Activated CD4-positive, alpha-beta T cell treated with anti-CD3 and anti-CD28 coated beads, Interleukin-2, amount 10 ng/mL, durations not matched to agents 24 days and 14 days (primary cell): ENCODE results near the gene UGT1A9. TPM values are rescaled to one million over a fixed set of nuclear protein-coding genes. Genes with fewer than 3 reads are reported as not detected.
"Not testable (repeated sequence)": the region's sequence is repeated elsewhere in the genome, so short reads cannot be mapped to it uniquely, and the experiment has no call there.

Experiments used
- DNase-seq: peaks from one replicate; pipeline ENCODE4 v3.0.0; 2022
- H3K27ac Mint-ChIP-seq: one replicate; pipeline ENCODE4 v1.8.0; 2022; ENCODE audit warnings: mild to moderate bottlenecking, mixed read lengths
- H3K27me3 Mint-ChIP-seq: one replicate; pipeline ENCODE4 v1.8.0; 2022; ENCODE audit warnings: mixed read lengths
- H3K36me3 Mint-ChIP-seq: one replicate; pipeline ENCODE4 v1.8.0; 2022; ENCODE audit warnings: low read depth, mild to moderate bottlenecking, mixed read lengths
- H3K4me1 Mint-ChIP-seq: one replicate; pipeline ENCODE4 v1.8.0; 2021; ENCODE audit warnings: mixed read lengths
- H3K4me3 Mint-ChIP-seq: one replicate; pipeline ENCODE4 v1.8.0; 2022; ENCODE audit warnings: mild to moderate bottlenecking, moderate library complexity, mixed read lengths
- H3K9me3 Mint-ChIP-seq: one replicate; pipeline ENCODE4 v1.8.0; 2021; ENCODE audit warnings: mixed read lengths
- intact Hi-C: fragments of 100-400 bp; cut with micrococcal nuclease; formaldehyde crosslinking; loops from one replicate; pipeline ENCODE4 v1.15.1; 2023
- total RNA-seq: library from RNA; stranded (reverse); gene quantifications from 2 replicates; pipeline ENCODE4 v1.2.3, GENCODE V29; 2022

The UGT1A9 gene
- not detected in 2 replicates for total RNA-seq

DNA sequence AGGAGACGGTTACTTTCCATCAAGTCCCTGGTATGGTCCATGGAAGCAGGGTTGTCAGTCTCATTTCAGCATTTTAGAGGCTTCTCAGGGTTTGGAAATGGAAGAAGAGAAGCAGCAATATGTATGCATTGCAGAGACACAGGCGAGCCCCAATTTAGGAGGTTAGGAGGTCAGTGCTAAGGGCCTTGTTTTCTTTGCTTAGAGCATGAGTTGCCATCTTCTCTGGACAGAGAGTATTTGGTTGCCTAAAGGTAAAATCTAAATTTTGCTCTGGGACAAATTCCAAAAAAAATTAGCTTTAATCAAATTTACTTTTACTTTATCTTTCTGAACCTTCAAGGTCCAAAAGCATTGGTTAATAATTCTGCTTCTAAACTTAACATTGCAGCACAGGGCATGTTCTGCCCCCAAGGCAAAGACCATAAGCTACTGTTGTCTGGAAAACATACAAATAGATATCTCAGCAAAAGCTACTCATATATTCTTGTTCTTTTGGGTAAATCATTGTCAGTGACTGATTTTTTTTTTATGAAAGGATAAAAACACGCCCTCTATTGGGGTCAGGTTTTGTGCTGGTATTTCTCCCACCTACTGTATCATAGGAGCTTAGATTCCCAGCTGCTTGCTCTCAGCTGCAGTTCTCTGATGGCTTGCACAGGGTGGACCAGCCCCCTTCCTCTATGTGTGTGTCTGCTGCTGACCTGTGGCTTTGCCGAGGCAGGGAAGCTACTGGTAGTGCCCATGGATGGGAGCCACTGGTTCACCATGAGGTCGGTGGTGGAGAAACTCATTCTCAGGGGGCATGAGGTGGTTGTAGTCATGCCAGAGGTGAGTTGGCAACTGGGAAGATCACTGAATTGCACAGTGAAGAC, at the start of gene UGT1A9:
TSS of gene UGT1A9 (plus strand) at position 609 of the 872 bp plus-strand sequence. CDS start at position 646, 37 bp downstream.
- no peaks in the 10 kb centered on the region for H3K4me1 Mint-ChIP-seq
- H3K36me3 Mint-ChIP-seq, result no peaks in the 10 kb centered on the region
- DNase-seq, result no peak
- intact Hi-C loops, result no loop called here
- no peak within 1 kb of the TSS for H3K27ac Mint-ChIP-seq
- H3K27me3 Mint-ChIP-seq, result peaks cover 16% of the 10 kb centered on the region
- peaks cover 10% of the 10 kb centered on the region for H3K9me3 Mint-ChIP-seq
- H3K4me3 Mint-ChIP-seq, result no peak within 1 kb of the TSS

DNA sequence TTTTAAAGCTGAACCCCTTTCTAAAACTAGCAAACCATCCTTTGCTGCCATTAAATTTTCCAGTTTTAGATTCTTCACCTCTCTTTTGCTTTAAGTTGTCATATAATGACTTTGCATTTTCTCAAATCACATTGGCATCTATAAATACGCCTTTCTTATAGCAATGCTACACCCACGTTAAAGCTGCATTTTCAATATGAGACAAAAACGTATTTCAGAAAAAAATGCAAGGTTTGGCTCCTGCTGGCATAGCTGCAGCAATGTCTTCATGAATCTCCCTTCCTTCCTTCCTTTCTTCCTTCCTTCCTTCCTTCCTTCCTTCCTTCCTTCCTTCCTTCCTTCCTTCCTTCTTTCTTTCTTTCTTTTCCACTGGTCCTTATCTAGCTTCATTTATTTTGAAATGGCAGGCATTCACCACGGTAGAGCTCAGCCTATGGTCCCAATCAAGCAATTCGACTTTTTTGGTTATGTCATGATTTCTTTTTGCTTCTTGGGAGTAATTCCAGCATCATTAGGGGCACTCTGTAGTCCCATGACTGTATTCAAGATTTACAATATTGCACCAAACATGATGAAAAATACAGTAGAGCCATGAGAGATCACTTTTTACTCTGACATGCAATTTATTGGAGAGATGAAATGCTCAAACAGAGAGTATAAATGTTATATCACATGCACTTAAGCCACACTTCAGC, 44.2 kb upstream of the UGT1A9 start:
- DNase-seq, result no peak
- Mint-ChIP-seq H3K9me3 (peaks cover 10% of the 10 kb centered on the region), H3K27me3 (peaks cover 16% of the 10 kb centered on the region), H3K27ac (no peak overlapping the region), H3K4me3 (no peak overlapping the region), H3K4me1 (no peaks in the 10 kb centered on the region), H3K36me3 (no peaks in the 10 kb centered on the region)
- intact Hi-C loops, result no loop called here

DNA sequence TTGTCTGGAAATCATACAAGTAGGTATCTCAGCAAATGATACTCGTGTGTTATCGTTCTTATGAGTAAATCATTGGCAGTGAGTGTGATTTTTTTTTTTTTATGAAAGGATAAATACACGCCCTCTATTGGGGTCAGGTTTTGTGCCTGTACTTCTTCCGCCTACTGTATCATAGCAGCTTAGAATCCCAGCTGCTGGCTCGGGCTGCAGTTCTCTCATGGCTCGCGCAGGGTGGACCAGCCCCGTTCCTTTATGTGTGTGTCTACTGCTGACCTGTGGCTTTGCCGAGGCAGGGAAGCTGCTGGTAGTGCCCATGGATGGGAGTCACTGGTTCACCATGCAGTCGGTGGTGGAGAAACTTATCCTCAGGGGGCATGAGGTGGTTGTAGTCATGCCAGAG, 35.4 kb upstream of the UGT1A9 start, which contains the start of gene UGT1A10:
TSS of gene UGT1A10 (plus strand) at position 143 of the 400 bp plus-strand sequence. CDS start at position 218, 75 bp downstream.
- intact Hi-C loops, H3K4me3 Mint-ChIP-seq, H3K4me1 Mint-ChIP-seq, H3K36me3 Mint-ChIP-seq, DNase-seq, H3K9me3 Mint-ChIP-seq, H3K27ac Mint-ChIP-seq: not testable (repeated sequence)
- peaks cover 18% of the 10 kb centered on the region for H3K27me3 Mint-ChIP-seq

DNA sequence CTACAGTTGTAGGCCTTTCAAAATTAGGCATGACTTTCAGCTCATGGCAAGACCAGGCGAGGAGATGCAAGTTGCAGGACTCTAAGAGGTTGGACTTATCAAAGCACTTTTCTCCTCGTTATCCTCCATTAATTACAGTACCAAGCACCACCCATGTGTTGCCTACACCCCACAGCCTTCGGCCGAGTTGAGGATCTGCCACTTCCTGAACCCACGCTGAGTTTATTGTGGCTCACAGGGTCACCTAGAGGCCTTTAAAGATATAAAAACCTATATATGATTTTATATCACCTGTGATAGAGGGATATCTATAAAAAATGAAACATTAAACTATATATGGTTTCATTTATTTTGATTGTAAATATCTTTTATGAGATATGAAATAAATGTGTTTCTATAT, 32.9 kb upstream of the UGT1A9 start:
- H3K4me1 Mint-ChIP-seq, result no peaks in the 10 kb centered on the region
- DNase-seq, result no peak

DNA sequence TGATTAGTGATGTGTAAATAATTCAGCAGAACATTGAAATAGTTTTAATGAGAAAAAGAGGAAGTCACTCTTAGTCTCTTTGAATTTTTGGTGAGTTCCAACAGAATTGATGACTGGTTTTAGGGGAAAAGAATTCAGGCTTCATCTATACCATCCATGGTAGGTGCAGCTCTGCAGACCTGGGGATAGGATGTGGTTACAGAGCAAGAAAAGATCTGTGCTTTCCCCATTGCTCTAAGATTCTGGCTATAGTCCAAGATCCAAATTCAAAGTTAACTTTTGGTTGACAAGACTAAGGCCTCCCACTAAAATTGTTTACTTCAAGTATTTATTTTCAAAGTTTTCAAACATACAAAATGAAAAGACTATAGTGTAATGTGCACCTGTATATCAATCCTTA, 31.8 kb upstream of the UGT1A9 start:
- Mint-ChIP-seq H3K27ac (no peak overlapping the region), H3K4me1 (no peaks in the 10 kb centered on the region), H3K36me3 (no peaks in the 10 kb centered on the region), H3K27me3 (peaks cover 3% of the 10 kb centered on the region), H3K9me3 (no peaks in the 10 kb centered on the region), H3K4me3 (no peak overlapping the region)
- intact Hi-C loops, result no loop called here
- DNase-seq, result no peak

More for the DNA sequence above, 32.9 kb upstream of the UGT1A9 start:
- Mint-ChIP-seq H3K4me3 (no peak overlapping the region), H3K9me3 (no peaks in the 10 kb centered on the region), H3K27me3 (peaks cover 8% of the 10 kb centered on the region), H3K36me3 (no peaks in the 10 kb centered on the region), H3K27ac (no peak overlapping the region)
- intact Hi-C loops, result no loop called here

DNA sequence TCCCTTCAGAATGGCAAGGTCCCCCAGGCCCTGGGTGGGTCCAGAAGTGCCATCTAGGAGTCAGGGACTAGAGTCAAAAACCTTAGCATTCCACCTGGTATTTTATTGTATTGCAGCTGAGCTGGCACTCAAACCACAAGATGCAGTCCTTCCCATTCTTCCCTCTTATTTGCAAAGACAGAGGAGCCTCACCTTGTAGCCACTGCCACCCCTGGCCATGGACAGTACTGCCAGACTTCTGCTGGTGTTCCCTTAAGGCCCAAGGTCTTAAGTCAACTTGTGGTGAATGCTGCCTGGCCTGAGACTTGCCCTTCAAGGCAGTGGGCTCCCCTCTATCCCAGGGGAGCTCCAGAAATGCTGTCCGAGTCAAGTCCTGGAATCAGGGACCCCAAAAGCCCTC, 28.6 kb upstream of the UGT1A9 start:
- Mint-ChIP-seq H3K36me3 (no peaks in the 10 kb centered on the region), H3K4me3 (no peak overlapping the region), H3K27ac (no peak overlapping the region), H3K27me3 (peaks cover 3% of the 10 kb centered on the region), H3K9me3 (peaks cover 5% of the 10 kb centered on the region), H3K4me1 (no peaks in the 10 kb centered on the region)
- no peak for DNase-seq
- intact Hi-C loops, result no loop called here

DNA sequence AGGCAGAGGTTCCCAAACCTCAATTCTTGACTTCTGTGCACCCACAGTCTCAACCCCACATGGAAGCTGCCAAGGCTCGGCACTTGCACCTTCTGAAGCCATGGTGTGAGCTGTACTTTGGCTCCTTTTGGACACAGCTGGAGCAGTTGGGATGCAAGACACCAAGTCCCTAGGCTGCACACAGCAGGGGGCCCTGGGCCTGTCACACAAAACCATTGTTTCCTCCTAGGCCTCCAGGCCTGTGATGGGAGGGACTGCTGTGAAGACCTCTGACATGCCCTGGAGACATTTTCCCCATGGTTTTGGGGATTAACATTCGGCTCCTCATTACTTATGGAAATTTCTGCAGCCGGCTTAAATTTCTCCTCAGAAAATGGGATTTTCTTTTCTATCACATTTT, 25.7 kb upstream of the UGT1A9 start:
- H3K4me3 Mint-ChIP-seq, H3K9me3 Mint-ChIP-seq, H3K4me1 Mint-ChIP-seq, intact Hi-C loops, H3K36me3 Mint-ChIP-seq, H3K27me3 Mint-ChIP-seq, DNase-seq, H3K27ac Mint-ChIP-seq: not testable (repeated sequence)

DNA sequence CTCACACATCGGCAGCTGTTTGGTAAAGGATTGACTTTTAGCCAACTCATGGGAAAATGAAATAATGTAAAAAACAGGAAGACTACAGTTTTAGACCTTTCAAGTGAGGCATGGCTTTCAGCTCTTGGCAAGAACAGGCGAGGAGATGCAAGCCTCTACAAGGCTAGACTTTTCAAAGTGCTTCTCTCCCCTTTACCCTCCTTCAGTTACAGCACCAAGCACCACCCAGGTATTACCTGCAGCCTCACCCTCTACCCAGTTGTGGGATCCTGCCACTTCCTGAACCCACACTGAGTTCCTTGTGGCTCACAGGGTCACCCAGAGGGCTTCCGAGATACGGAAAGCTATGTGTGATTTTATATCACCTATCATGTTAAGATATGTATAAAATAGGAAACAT, 20.7 kb upstream of the UGT1A9 start:
- H3K4me3 Mint-ChIP-seq, result no peak overlapping the region
- no peak for DNase-seq
- intact Hi-C loops, result no loop called here
- peaks cover 14% of the 10 kb centered on the region for H3K27me3 Mint-ChIP-seq
- H3K4me1 Mint-ChIP-seq, result no peaks in the 10 kb centered on the region
- no peaks in the 10 kb centered on the region for H3K36me3 Mint-ChIP-seq
- peaks cover 5% of the 10 kb centered on the region for H3K9me3 Mint-ChIP-seq
- H3K27ac Mint-ChIP-seq, result no peak overlapping the region

DNA sequence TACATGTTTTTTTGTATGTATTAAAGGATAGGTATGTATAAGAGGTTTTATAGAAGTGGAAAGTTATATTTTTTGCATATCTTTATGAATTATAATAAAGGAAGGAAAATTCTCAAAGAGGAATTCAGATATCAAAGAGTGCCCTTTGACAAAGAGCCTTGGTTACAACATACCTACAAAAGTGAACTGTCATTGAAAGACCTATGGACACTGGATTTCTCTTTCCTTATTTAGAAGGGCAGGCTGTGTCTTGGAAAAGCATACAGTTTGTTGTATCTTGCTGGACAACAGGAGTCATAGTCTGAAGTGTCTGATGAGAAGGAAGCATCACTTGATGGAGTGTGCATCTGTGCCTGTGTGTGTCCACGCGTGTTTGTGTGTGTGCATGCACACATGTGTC, 20.3 kb upstream of the UGT1A9 start:
- no peak overlapping the region for H3K27ac Mint-ChIP-seq

DNA sequence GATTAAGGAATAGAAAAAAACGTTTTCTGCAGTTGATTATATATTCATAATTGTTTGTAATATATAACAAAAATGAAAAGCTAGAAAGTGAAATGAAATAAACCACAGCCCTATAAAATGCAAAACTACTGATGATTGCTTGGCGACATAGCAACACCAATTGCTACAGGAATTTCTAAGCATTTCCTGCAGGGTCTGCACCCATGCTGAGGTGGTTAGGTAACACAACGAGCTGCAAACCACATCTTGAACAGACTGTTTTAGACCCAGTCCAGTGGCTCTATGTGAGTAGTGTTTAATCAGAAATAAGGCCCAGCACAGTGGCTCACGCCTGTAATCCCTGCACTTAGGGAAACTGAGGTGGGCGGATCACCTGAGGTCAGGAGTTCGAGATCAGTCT, 17.2 kb upstream of the UGT1A9 start:
- intact Hi-C loops, result no loop called here
- peaks cover 22% of the 10 kb centered on the region for H3K27me3 Mint-ChIP-seq
- no peaks in the 10 kb centered on the region for H3K9me3 Mint-ChIP-seq
- H3K36me3 Mint-ChIP-seq, result no peaks in the 10 kb centered on the region
- H3K4me1 Mint-ChIP-seq, result no peaks in the 10 kb centered on the region
- H3K27ac Mint-ChIP-seq, result no peak overlapping the region
- no peak for DNase-seq
- no peak overlapping the region for H3K4me3 Mint-ChIP-seq

More for the DNA sequence above, 20.3 kb upstream of the UGT1A9 start:
- Mint-ChIP-seq H3K27me3 (peaks cover 14% of the 10 kb centered on the region), H3K36me3 (no peaks in the 10 kb centered on the region), H3K4me1 (no peaks in the 10 kb centered on the region), H3K9me3 (peaks cover 3% of the 10 kb centered on the region), H3K4me3 (no peak overlapping the region)
- no peak for DNase-seq
- intact Hi-C loops, result no loop called here

DNA sequence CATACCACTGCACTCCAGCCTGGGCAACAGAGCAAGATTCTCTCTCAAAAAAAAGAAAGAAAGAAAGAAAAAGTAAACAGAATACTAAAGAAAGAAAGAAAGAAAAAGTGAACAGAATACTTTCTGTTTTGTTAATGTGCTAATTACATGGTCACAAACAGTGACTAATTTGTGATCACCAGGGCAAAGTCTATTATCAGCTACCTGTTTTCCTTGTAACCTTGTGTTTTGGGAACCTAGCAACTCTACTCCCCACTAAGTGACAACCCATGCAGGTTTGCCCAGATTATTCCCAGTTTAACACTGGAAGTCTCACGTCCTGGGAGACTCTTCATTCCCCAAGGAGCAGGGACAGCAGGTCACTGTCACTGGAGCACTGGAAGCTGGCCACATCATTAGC, 16.7 kb upstream of the UGT1A9 start:
- H3K36me3 Mint-ChIP-seq, result no peaks in the 10 kb centered on the region
- intact Hi-C loops, result no loop called here
- H3K4me1 Mint-ChIP-seq, result no peaks in the 10 kb centered on the region
- DNase-seq, result no peak
- H3K27me3 Mint-ChIP-seq, result peaks cover 27% of the 10 kb centered on the region
- H3K4me3 Mint-ChIP-seq, result no peak overlapping the region
- no peak overlapping the region for H3K27ac Mint-ChIP-seq
- H3K9me3 Mint-ChIP-seq, result no peaks in the 10 kb centered on the region

DNA sequence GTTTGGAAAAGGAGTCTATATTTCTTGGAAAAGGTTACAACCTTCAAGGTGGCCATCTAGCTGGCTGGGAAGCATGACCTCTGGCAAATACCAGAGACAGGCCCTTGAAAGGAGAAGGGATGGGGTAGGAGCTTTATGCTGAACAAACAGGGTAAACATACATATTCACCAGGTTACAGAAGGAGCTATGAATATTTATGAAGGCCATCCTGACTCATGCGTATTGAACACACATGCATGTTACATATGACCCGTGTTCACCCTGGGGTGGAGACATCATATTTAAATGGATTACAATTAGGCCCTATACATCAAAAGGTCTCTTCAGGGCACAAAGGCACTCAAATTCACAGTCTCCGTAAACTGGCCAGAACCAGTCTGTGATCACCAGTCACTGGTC, 15.8 kb upstream of the UGT1A9 start:
- H3K4me1 Mint-ChIP-seq, H3K36me3 Mint-ChIP-seq, H3K9me3 Mint-ChIP-seq, H3K4me3 Mint-ChIP-seq, H3K27ac Mint-ChIP-seq, DNase-seq, intact Hi-C loops: not testable (repeated sequence)
- H3K27me3 Mint-ChIP-seq, result peaks cover 31% of the 10 kb centered on the region

DNA sequence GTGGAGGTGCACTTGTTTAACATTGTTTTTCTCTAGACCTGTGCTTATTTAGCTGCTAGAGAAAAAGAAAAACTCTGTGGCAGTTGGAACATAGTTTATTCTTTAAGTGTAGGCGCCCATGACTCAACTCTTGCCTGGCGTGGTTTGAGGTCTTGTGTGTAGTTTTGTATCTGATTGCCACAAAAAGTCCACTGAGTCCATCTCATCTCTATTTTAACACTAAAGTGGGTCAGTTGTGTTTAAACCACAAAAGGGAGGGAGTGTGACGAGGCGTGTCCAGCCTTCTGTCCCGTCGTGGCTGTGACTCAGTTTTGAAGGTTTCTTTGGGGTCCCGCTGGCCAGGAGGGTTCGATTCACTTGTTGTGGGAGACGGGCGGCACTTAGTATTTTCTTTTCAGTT, 15.3 kb upstream of the UGT1A9 start:
- H3K4me1 Mint-ChIP-seq, result no peaks in the 10 kb centered on the region
- peaks cover 31% of the 10 kb centered on the region for H3K27me3 Mint-ChIP-seq
- intact Hi-C loops, result no loop called here
- H3K27ac Mint-ChIP-seq, result no peak overlapping the region
- DNase-seq, result no peak
- H3K36me3 Mint-ChIP-seq, result no peaks in the 10 kb centered on the region
- no peaks in the 10 kb centered on the region for H3K9me3 Mint-ChIP-seq
- H3K4me3 Mint-ChIP-seq, result no peak overlapping the region

DNA sequence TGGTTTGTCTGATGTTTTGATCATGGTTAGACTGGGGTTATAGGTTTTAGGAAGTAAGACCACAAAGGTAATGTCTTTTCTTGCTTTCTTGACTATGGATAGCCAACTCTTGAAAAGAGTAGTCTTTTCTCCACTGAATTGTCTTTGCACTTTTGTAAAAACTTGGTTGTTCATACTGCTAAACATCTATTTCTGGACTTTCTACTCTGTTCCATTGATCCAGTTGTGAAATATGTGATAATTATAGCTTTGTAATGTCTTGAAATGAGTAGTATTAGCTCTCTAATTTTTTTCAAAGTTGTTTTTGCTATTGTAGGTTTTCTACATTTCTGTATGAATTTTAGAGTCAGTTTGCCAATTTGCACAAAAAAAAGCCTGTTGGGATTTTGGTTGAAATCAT, 13.1 kb upstream of the UGT1A9 start:
- intact Hi-C loops, result no loop called here
- peaks cover 26% of the 10 kb centered on the region for H3K27me3 Mint-ChIP-seq

More for the DNA sequence above, 13.1 kb upstream of the UGT1A9 start:
- no peak for DNase-seq
- H3K4me3 Mint-ChIP-seq, result no peak overlapping the region
- no peaks in the 10 kb centered on the region for H3K36me3 Mint-ChIP-seq
- H3K9me3 Mint-ChIP-seq, result no peaks in the 10 kb centered on the region
- H3K27ac Mint-ChIP-seq, result no peak overlapping the region
- no peaks in the 10 kb centered on the region for H3K4me1 Mint-ChIP-seq
